HG03571 (cell line): Measurements from ENCODE around the gene KCND2.
A peak's percentile ranks its signal among the peaks of the same experiment; 100 is the strongest.

Source experiments
- ATAC-seq: cut with Tn5 transposase; IDR thresholded peaks from one replicate; pipeline ENCODE4 v1.9.1; 2021; ENCODE audit not compliant: unreplicated experiment

The KCND2 gene

DNA sequence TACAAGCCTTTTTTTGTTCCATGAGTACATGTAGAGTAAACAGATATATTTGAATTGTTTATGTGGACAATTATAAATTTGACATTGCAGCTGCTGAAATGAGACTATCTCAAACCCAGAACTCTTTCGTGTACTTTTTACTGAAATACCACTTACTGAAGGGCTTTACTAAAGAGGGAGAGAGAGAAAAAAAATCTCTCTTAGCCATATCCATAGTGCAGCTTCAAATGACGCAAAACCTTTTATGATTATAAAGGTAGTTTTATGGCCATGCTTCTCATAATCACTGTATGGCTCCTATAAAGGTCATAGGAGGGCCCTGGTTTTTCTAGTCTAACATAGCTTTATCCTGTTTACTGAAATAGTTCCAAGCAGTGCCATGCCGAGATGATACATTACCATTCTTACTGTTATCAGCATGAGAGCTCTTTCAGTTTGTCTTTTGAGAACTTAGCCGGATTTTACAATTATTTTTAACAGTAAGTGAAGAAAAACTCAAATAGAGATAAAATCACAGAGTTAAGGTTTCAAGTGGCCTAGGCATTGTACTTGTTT is 35.1 kb downstream of the KCND2 start:
- ATAC-seq, result no peak

DNA sequence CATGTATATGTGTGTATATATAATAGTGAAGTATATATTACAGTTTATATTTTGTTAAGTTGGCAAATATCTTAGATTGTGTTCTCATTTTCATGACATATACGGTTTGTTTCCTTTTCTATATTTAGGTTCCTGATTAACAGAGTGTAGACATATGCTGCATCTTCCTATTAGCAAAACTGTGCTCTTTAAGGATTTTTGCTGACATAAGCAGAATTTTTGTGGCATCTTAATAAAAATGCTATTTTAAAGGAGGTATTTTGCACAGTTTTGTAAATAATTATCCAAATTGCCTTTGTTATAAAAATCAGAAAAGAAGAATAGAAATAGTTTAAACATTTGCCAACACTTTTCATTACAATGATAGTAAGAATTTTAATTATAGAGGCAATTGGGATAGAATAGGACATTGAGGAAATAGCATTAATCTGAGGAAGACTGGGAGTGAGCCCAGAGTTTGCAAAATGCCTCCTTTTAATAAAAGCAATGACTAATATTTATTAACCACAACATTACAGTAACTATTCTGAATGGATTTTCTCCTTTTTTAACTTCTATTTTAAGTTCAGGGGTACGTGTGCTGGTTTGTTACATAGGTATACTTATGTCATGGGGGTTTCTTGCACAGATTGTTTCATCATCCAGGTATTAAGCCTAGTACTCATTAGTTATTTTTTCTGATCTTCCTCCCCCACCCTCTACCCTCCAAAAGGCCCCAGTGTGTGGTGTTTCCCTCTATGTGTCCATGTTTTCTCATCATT is 38.2 kb downstream of the KCND2 start:
- ATAC-seq, result no peak

DNA sequence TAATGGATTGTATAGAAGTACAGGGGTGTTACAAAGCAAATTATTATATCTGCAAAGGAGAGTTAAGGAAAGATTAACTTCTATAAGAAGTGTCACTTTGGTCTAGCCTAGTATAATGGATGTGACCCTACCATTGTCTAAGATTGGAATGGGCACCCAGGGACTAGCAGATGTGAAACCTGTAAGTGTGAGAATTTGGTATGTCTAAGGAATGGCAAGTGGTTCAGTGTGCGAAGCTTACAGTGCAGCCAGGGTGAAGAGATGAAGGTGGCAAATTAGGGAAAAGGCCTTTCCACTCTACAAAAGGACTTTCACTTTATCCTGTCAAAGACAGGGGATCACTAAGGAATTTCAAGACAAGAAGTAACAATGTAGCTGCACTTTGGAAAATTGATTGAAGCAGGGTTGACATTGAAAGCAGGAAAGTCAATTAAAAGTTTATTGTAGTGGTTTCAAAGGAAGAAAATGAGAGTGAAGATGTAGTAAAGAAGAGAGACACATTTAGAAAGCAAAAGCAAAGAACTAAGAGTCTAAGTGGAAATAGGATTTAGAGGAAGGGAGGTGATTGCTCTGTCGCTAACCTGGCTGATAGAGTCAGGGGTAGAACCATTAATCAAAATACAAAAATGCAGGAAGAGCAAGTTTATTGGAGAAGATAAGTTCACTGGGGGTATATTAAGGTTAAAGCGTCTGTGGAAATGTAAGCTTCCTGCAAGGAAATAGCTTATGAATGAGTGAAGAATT is 47.4 kb downstream of the KCND2 start:
- no peak for ATAC-seq

DNA sequence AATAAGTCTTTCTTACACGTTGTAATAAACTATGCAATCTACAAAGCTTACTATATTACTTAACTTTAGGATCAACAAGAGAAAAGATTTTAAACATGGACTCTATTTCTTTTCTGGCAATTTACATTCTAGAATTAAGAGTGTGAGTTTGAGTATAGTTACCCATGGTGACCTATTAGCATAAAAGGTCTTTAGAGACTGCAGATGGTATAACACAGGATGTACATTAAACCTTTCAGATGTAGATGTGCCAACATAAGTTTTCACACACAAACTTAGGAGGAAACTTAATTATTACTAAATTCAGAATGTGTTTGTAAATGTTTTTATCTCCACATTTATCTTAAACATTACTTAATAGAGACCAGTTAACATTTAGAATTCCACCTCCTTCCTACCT is 54.1 kb downstream of the KCND2 start:
- ATAC-seq, result no peak

DNA sequence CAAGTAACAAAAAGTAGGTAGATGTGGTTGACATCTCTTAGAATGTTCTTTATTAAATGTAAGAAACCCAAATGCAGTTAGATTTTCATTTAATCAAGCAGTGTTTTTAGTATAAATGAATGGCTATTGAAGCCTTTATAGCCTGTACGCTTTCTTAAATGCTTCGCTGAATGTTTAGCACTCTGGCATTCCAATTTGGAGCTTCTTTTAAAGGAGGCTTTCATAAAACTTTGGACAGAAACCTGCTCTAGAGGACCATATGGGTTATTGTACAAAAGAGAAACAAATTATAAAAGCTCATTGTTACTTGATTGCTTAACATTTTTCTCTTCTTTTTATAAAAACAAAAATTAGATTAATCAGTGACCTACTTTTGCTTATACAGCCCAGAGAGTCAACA is 59.5 kb downstream of the KCND2 start:
- ATAC-seq, result no peak

DNA sequence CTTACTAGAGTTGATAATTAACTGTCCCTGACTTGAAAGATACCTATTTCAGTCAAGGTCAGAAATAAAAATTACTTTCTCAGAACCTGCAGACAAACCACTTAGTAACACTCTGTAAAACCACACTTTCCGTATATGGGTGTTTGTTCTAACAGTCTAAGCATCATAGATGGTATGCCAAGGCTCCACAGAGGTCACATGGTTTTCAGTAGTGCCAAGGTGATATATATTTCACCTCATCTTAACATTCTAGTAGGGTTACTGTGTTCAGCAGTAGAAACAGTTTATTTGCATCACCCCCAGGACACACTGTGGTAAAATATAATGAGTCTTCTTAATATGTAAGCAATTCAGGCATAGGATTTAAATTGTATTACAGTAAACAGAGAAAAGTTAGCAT is 61.5 kb downstream of the KCND2 start:
- peak; percentile 97 for ATAC-seq

DNA sequence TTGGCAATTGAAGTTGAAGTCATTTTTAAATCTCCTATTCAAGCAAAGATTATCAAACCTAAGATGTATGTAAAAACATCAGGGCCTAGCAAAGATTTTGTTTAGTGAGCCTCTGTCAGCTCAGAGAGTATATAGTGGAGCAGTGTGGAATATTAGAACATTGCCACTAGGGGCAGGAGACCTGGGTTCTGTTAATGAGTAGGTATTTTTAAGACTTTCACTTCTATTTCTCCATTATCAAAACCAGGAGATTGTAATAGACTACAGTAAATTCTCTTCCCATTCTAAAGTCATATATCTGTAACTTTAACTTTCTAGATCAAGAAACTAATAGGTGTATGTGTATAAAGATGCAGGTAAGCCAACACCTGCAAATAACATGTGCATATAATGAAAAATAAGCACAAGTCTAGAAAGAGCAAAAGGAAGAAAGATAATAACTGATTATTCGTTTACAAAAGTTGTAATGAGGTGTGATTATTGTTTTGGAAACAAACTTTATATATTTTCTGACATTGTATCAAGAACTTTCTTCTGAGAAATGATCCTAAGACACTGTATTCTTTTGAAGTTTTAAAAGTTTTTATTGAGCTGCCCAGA is 64.4 kb downstream of the KCND2 start:
- ATAC-seq, result peak; percentile 47

DNA sequence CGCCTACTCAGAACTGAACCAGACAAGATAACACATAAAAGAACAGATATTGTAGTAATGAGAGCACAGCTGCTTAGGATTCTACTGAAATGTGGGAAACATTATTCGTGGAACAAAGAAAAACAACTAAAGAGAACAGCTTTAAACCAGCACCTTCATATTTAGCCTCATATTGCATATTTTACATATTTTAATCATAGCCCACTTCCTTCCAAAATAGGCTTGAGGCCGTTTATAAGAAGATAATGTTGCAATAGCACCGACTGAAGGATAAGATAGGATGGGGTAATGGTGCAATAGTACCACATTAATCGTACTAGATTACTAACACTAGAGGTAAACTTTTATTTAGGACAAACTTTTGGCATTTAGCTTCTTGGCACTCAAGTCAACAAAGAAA is 71.3 kb downstream of the KCND2 start:
- ATAC-seq, result no peak

DNA sequence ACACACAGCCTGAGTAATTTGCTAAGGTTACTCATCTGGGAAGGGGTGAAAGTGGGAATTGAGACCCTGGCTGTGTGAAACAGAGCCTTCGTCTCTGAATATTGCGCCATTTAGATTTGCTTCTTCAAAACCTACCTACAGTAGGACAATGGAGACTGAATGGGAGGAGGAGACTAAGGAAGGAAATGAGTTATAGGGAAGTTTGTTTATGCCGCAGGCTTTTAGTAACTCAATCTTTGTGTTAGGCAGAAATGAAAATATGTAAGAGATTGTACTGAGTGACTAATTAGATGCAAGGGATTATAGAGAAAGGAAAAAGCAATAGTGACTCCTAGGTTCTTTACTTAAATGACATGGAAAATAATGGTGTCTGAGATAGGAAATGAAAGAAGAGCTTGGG is 80.2 kb downstream of the KCND2 start:
- no peak for ATAC-seq

DNA sequence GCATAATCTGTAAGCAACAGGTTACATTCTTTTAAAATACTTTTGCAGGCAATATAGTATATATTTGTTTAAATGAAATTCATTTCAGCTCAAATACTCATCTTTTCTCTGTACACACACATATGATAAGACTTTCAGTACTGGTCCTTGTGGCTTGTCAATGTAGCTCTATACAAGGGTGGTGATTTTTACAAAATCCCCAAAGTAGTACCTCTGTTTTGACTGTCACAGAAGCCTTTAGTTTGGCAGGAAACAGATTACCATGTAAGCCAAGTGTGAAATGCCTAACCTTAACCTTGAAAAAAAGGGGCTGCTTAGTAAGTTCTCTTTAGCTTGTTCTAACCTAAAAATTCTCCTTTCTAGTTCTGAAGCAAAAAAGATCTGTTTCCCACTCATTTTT is 87.9 kb downstream of the KCND2 start:
- ATAC-seq, result peak; percentile 93

DNA sequence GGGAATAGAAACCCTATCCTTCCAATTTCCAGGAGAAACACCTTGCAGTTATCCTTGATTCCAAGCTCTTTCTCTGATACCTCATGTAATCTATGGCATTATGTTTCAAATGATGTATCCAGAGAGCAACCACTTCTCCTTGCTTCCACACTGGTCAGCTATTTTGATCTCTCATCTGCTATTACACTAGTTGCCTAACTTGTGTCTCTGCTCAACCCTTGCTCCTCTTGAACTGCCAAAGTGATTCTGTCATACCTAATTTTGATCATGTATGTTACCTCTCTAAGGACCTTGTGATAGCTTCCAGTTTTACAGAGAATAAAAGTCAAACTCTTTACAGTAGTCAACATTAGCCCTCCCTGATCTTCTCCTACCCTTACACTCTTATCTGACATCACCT is 90.4 kb downstream of the KCND2 start:
- no peak for ATAC-seq

DNA sequence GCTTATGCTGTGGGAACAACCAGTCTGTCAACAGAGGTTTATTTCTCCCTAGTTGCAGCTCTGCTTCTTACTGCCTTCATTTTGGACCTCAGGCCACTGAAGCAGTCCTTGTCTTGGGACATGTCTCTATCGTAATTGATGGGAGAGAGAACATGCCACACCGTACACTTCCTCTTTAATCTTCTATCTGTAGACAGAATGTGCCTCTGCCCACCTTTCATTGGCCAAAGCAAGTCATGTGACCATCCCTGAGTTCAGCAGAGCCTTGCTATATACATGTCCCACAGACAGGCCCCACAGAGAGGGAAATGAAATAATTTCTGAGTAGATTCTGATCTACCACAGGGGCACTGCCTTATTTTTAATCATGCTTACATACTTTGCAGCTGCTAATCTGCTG is 98.0 kb downstream of the KCND2 start:
- no peak for ATAC-seq

DNA sequence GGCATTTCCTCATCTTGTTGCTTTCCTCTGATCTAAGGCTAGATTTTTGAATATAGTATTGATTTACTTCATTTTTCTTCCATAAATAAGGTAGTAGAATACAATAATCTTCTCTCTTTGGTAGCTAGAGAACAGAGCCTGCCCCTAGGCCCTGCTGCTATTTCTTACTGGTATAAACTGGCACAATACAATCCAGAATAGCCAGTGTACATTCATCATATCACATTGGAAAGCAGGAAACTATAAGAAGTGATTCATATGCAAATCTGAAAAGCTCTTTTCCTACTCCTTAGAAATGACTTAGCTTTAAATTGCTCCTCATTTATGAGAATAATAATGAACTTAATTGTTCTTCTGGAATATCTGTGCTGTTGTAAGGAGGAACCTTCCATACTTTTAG is 100.2 kb downstream of the KCND2 start:
- no peak for ATAC-seq

DNA sequence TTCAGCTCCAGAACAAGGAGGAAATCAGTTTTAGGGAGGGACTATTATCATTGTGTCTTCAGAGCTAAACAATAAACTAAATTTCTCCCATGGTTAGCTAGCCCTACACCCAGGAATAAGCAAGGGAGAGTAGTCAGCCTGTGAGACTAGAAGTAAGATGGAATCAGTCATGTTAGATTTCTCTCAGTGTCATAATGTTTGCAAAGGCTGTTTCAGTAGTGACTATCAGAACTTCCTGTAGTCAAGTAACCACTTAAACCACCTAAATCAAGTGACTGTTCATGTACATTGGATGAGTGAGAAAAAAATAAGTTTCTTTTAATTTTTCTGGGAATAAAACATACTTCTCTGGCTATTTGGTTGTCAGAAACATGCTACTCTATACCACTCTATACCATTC is 121.6 kb downstream of the KCND2 start:
- ATAC-seq, result peak; percentile 44

DNA sequence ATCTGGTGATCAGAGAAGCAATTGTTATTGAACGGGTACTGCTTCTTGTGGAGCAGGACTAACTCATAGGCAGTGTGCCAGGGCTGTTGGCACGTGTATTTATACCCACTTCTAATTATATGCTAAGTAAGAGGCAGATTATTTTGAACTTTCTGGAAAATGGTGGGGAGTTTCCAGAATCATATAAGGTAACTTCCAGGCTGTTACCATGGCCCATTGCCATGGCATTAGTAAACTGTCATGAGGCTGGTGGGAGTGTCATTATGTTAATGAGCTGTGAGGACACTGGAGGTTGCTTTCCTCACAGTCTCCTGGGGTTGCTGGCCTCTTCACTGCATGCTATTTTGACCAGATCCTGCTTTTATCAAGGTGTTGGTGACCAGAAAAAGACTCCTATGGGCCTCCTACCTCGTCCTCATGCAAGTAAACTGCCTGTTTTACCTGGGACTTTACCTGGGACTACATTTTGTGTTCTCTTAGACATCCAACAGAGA is 122.6 kb downstream of the KCND2 start:
- peak; percentile 94 for ATAC-seq

DNA sequence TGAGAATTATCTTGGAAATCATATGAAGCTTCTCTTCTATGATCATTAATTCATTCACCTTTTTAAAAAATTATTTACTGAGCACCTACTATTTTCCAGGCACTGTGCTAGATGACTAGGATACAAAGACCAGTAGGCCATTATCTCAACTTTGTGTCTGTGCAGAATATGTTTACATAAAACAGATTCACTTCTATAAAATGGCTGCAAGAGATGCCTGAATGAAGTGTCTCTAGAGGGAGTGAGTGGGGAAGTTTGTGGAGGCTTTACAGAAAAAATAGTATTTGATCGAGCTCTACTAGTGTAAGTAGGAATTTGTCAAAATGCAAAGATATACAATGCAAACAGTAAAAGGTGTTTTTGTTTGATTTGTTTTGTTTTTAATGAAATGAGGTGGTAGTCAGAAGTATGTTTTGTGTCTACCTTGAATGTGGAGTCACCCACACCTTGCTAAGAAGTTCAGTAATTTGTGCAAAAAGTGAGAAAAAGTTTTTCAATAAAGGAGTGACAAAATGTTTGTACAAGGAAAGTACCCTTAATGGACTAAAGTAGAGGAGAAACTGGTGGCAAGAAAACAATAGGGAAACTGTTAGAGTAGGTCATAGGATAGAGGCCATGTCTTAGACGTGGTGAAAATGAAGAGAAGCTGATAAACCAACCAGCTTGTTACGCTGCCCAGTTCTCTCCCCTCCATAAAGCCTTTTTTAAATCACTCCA is 125.5 kb downstream of the KCND2 start:
- ATAC-seq, result no peak

DNA sequence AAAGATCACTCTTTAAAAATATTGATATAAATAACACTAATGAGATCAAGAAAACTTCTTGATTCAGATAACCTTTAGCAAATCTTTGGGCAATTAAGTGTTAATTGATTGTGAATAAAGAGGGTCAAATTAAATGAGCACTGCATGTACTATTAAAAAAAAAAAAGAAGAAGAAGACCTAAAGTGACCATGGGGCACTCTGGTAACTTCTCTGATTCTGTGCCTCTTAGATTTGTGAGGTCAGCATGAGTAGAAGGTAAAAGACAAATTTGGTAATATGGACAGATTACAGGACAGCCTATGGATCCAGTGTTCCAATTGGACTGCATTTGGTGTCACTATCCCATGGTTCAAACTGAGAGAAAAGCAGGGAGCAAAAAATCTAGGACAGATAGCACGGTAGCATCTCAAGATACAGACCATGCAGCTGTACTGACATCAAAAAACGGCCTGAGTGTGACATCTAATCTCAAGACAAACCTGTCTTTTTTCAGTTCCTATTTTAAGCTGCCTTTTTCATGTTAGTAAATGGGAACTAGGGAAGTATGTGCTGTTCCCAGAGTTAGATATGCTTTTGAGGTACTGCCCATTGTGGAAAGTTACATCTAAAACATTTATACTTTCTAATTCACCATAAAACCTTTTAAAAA is 128.0 kb downstream of the KCND2 start:
- peak; percentile 28 for ATAC-seq

DNA sequence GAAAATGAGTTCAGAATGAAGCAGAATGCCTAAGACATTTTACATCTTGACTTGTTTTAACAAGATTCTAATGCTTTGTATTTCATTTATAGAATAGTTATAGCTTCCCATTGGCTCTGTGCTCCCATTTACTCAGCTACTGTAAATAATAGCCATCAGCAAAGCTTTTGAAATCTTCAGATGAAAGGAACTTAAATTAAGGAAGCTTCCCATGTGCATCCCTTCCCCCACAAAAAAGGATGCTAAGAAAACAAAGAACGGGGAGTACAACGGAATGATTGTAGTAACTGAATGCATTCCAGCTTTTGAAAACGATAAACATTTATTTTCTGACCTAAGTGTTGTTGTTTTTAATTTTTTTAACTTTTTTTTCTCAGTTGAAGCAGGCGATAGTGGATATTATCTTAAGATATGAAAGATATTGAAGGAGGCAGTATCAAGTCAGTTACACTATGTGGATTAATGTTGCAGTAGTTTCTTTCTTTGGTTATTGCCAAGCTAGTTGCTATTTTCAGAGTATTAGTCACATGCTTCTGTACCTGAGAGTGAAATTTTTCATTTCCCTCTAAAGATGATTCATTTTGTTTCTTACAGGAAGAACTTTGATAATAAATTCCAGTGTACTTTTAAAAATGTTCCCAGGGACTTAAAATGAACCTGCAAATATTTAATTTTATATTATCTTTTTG is 129.2 kb downstream of the KCND2 start:
- ATAC-seq, result peak; percentile 55

DNA sequence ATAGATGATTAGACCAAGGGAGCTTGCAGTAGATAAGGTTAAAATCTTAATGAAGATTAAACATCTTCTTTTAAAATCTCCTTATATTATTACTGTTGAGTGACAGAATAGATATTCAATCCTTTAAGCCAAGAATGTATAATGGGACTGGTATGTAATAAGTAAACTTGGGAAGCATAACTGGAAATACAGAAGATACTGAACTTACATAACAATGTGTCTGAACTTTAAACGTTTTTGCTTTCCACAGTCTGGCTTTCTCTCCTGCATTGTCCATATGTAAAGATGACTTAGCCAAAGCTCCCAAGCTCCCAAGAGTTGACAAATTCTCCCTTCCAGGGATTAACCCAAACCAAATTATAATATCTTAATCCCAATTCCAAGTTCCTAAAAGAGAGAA is 129.8 kb downstream of the KCND2 start:
- no peak for ATAC-seq

DNA sequence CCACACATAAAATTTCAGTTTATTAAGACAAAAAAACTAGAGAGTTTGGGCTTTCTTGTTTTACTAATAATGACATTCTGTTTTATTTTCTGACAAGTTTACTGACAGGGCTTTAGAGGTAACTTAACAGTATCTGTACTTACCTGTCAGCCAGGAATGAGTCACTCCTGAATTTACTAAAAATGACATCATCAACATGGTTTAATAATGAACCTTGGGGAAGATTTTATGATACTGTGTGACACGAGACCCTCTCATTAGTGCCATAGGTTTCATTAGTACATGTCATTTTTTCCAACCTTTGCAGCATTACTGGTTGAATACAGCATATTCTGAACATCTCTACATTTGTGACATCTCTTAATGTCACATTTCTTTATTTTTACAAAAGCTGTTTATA is 131.1 kb downstream of the KCND2 start:
- peak; percentile 55 for ATAC-seq
